Right lobe of liver (tissue), 4 donors: ENCODE measurements around the gene CUL3.

Source experiments
- CTCF ChIP-seq, 4 donors: fragments of 200-600 bp in 3 of 4; fragments of 450-650 bp in 1 of 4; IDR thresholded peaks; one replicate each; pipeline versions ENCODE4 v1.5.1 to v1.8.0; 2016 to 2022; ENCODE audit warnings: antibody characterized with exemption in 4 of 4, mild to moderate bottlenecking in 2 of 4
- POLR2A ChIP-seq: fragments of 450-650 bp; IDR thresholded peaks from one replicate; pipeline ENCODE4 v1.6.1; 2017; ENCODE audit warnings: antibody characterized with exemption, mild to moderate bottlenecking
- donor health status: DM: no; HTN: no; CAD: no.
- donor health status: DM: no; HTN: no; CAD: no.
- donor health status: DM: no; HTN: yes; CAD: no.

- no peak for TF ChIP-seq CTCF (IDR thresholded peaks at IDR 0.05)
- TF ChIP-seq POLR2A = no peak
These were observed 158.5 kb downstream of the CUL3 start for GRCh38 chr2:224426656-224427055.
